ENCODE measurements around the gene ATP5IF1.

GRCh38 chr1:28243685-28244311 is 7.9 kb downstream of the ATP5IF1 start:
- no peak for TF ChIP-seq EZH2 (IDR thresholded peaks at IDR 0.05; ENCODE audit: borderline replicate concordance, low read length)
- TF ChIP-seq, protein P1, sequence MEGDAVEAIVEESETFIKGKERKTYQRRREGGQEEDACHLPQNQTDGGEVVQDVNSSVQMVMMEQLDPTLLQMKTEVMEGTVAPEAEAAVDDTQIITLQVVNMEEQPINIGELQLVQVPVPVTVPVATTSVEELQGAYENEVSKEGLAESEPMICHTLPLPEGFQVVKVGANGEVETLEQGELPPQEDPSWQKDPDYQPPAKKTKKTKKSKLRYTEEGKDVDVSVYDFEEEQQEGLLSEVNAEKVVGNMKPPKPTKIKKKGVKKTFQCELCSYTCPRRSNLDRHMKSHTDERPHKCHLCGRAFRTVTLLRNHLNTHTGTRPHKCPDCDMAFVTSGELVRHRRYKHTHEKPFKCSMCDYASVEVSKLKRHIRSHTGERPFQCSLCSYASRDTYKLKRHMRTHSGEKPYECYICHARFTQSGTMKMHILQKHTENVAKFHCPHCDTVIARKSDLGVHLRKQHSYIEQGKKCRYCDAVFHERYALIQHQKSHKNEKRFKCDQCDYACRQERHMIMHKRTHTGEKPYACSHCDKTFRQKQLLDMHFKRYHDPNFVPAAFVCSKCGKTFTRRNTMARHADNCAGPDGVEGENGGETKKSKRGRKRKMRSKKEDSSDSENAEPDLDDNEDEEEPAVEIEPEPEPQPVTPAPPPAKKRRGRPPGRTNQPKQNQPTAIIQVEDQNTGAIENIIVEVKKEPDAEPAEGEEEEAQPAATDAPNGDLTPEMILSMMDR (IDR thresholded peaks at IDR 0.05; ENCODE audit: low read length) = no peak

Data from OCI-LY1 (cell line).